ENCODE data around the gene SLIT2.

The SLIT2 gene

GRCh38 chr4:20265726-20266125 is 14.0 kb downstream of the SLIT2 start:
- DNase-seq: no peak

- no peak for DNase-seq
Observed at GRCh38 chr4:20266215-20267082, 14.7 kb downstream of the SLIT2 start.

- no peak for DNase-seq
Observed at GRCh38 chr4:20268028-20268427, 16.3 kb downstream of the SLIT2 start.

GRCh38 chr4:20269320-20269719 is 17.6 kb downstream of the SLIT2 start:
- no peak for DNase-seq

GRCh38 chr4:20271950-20272349 is 20.2 kb downstream of the SLIT2 start:
- DNase-seq: no peak

- no peak for DNase-seq
Observed at GRCh38 chr4:20272411-20272872, 20.7 kb downstream of the SLIT2 start.

GRCh38 chr4:20273793-20274192 is 22.1 kb downstream of the SLIT2 start:
- DNase-seq: no peak

GRCh38 chr4:20276848-20277247 is 25.1 kb downstream of the SLIT2 start:
- DNase-seq: no peak

- DNase-seq: no peak
Observed at GRCh38 chr4:20278195-20278594, 26.5 kb downstream of the SLIT2 start.

- DNase-seq: no peak
Observed at GRCh38 chr4:20279381-20279780, 27.7 kb downstream of the SLIT2 start.

- DNase-seq: no peak
Observed at GRCh38 chr4:20281453-20281852, 29.7 kb downstream of the SLIT2 start.

- DNase-seq: no peak
Observed at GRCh38 chr4:20283039-20283438, 31.3 kb downstream of the SLIT2 start.

- DNase-seq: no peak
Observed at GRCh38 chr4:20284990-20285389, 33.3 kb downstream of the SLIT2 start.

- no peak for DNase-seq
Observed at GRCh38 chr4:20287246-20287645, 35.5 kb downstream of the SLIT2 start.

GRCh38 chr4:20288047-20288650 is 36.4 kb downstream of the SLIT2 start:
- DNase-seq: no peak

GRCh38 chr4:20288846-20289512 is 37.3 kb downstream of the SLIT2 start:
- DNase-seq: no peak

GRCh38 chr4:20289782-20290181 is 38.1 kb downstream of the SLIT2 start:
- DNase-seq: no peak

GRCh38 chr4:20292739-20293138 is 41.0 kb downstream of the SLIT2 start:
- DNase-seq: no peak

GRCh38 chr4:20297261-20297660 is 45.6 kb downstream of the SLIT2 start:
- DNase-seq: no peak

- no peak for DNase-seq
Observed at GRCh38 chr4:20297783-20298182, 46.1 kb downstream of the SLIT2 start.

- no peak for DNase-seq
Observed at GRCh38 chr4:20298455-20298854, 46.8 kb downstream of the SLIT2 start.

GRCh38 chr4:20298986-20299385 is 47.3 kb downstream of the SLIT2 start:
- no peak for DNase-seq

- no peak for DNase-seq
Observed at GRCh38 chr4:20299515-20299914, 47.8 kb downstream of the SLIT2 start.

- no peak for DNase-seq
Observed at GRCh38 chr4:20301161-20301560, 49.5 kb downstream of the SLIT2 start.
